HEK293 (cell line): ENCODE results near the gene PER1.

Experiments
- CTCF ChIP-seq: fragments of 450-650 bp; formaldehyde crosslinking; IDR thresholded peaks from 2 replicates; pipeline ENCODE4 v1.5.1; 2016; ENCODE audit warnings: missing biosample characterization, missing genetic modification characterization
- HOXD13 ChIP-seq: sonication (generic); formaldehyde crosslinking; IDR thresholded peaks from 2 replicates; pipeline ENCODE4 v1.8.0; 2022; ENCODE audit warnings: missing genetic modification reagents, borderline replicate concordance
- KLF9 ChIP-seq: fragments of 450-650 bp; formaldehyde crosslinking; IDR thresholded peaks from 2 replicates; pipeline ENCODE4 v1.5.1; 2016; ENCODE audit warnings: missing biosample characterization, missing genetic modification characterization, low read depth
- ZBTB49 ChIP-seq: fragments of 450-650 bp; formaldehyde crosslinking; IDR thresholded peaks from 2 replicates; pipeline ENCODE4 v1.5.1; 2016; ENCODE audit warnings: missing biosample characterization, missing genetic modification characterization, low read depth
- ZNF114 ChIP-seq: fragments of 450-650 bp; formaldehyde crosslinking; IDR thresholded peaks from 2 replicates; pipeline ENCODE4 v1.5.0; 2017; ENCODE audit warnings: missing biosample characterization, missing genetic modification characterization
- ZNF335 ChIP-seq: fragments of 450-650 bp; formaldehyde crosslinking; conservative IDR thresholded peaks from 2 replicates; pipeline ENCODE4 v1.5.1; 2016; ENCODE audit warnings: missing biosample characterization, missing genetic modification characterization
- ZNF791 ChIP-seq: fragments of 450-650 bp; formaldehyde crosslinking; IDR thresholded peaks from 2 replicates; pipeline ENCODE4 v1.5.1; 2016; ENCODE audit warnings: missing biosample characterization, missing genetic modification characterization
- ZSCAN30 ChIP-seq: fragments of 450-650 bp; IDR thresholded peaks from 2 replicates; pipeline ENCODE4 v1.5.1; 2018; ENCODE audit warnings: missing biosample characterization, mild to moderate bottlenecking, missing genetic modification characterization, moderate library complexity

- TF ChIP-seq ZNF335 (tag by site-specific recombination) (peak; percentile 85), CTCF (tag by site-specific recombination) (no peak), HOXD13 (CRISPR knock-in tag) (no peak), ZSCAN30 (tag by site-specific recombination) (no peak), ZBTB49 (no peak), ZNF791 (tag by site-specific recombination) (no peak), KLF9 (tag by site-specific recombination) (peak; percentile 84), ZNF114 (no peak)
Observed at GRCh38 chr17:8151120-8151640, 1.0 kb downstream of the PER1 start.
